GM23338 (cell line): ENCODE measurements around the gene TRAF3IP1.

Source experiments
- CREB1 ChIP-seq: fragments of 250-450 bp; sonication (Bioruptor Pico); IDR thresholded peaks from 2 replicates; pipeline ENCODE4 v1.5.0; 2020; ENCODE audit warnings: low read depth, mild to moderate bottlenecking, moderate library complexity
- CTCF ChIP-seq, 2 experiments: fragments of 200-600 bp in 1 of 2; sonication (generic) in 1 of 2; conservative IDR thresholded peaks; 2 replicates each; pipeline versions ENCODE4 v1.5.1 to v1.6.1; 2016 to 2017; ENCODE audit warnings: antibody characterized with exemption in 2 of 2, low read depth in 2 of 2, mild to moderate bottlenecking in 2 of 2, moderate library complexity in 1 of 2
- ETS1 ChIP-seq: IDR thresholded peaks from 2 replicates; pipeline ENCODE4 v1.6.1; 2016; ENCODE audit warnings: antibody characterized with exemption
- EZH2 ChIP-seq: fragments of 200-600 bp; sonication (generic); IDR thresholded peaks from one replicate; pipeline ENCODE4 v1.8.0; 2017; ENCODE audit warnings: antibody characterized with exemption, mild to moderate bottlenecking, low read depth; ENCODE audit not compliant: unreplicated experiment
- EZH2phosphoT487 ChIP-seq: fragments of 200-600 bp; sonication (generic); IDR thresholded peaks from one replicate; pipeline ENCODE4 v1.8.1; 2018; ENCODE audit warnings: antibody characterized with exemption; ENCODE audit not compliant: unreplicated experiment
- JUNB ChIP-seq: IDR thresholded peaks from one replicate; pipeline ENCODE4 v1.6.1; 2016; ENCODE audit warnings: antibody characterized with exemption; ENCODE audit not compliant: unreplicated experiment
- NANOG ChIP-seq: IDR thresholded peaks from 2 replicates; pipeline ENCODE4 v1.6.1; 2016; ENCODE audit warnings: antibody characterized with exemption, borderline replicate concordance
- POLR2AphosphoS5 ChIP-seq: IDR thresholded peaks from 2 replicates; pipeline ENCODE4 v1.6.1; 2016; ENCODE audit warnings: antibody characterized with exemption, low read depth
- REST ChIP-seq: IDR thresholded peaks from one replicate; pipeline ENCODE4 v1.6.1; 2018; ENCODE audit warnings: antibody characterized with exemption; ENCODE audit not compliant: unreplicated experiment
- STAT1 ChIP-seq: IDR thresholded peaks from one replicate; pipeline ENCODE4 v1.6.1; 2016; ENCODE audit warnings: antibody characterized with exemption; ENCODE audit not compliant: unreplicated experiment
- ZNF114 ChIP-seq: fragments of 250-450 bp; sonication (Bioruptor Pico); IDR thresholded peaks from 2 replicates; pipeline ENCODE4 v1.5.0; 2020; ENCODE audit warnings: mild to moderate bottlenecking, moderate library complexity
- ZNF331 ChIP-seq: fragments of 250-450 bp; sonication (Bioruptor Pico); IDR thresholded peaks from 2 replicates; pipeline ENCODE4 v1.5.0; 2020; ENCODE audit warnings: low read depth, mild to moderate bottlenecking, moderate library complexity
- ZNF462 ChIP-seq: fragments of 250-450 bp; sonication (Bioruptor Pico); IDR thresholded peaks from 2 replicates; pipeline ENCODE4 v1.5.0; 2020; ENCODE audit warnings: mild to moderate bottlenecking, moderate library complexity

GRCh38 chr2:238445409-238446190, 125.3 kb downstream of the TRAF3IP1 start:
- TF ChIP-seq EZH2 = no peak
- TF ChIP-seq CTCF (conservative IDR thresholded peaks at IDR 0.05; ENCODE audit: low read depth in 2 of 2) = no peak
- no peak for TF ChIP-seq EZH2phosphoT487
- TF ChIP-seq REST = no peak
- no peak for TF ChIP-seq CREB1 (CRISPR knock-in tag)
- TF ChIP-seq NANOG = no peak
- TF ChIP-seq JUNB = no peak
- no peak for TF ChIP-seq POLR2AphosphoS5
- no peak for TF ChIP-seq ZNF331
- TF ChIP-seq ETS1 = no peak
- no peak for TF ChIP-seq ZNF462 (CRISPR knock-in tag)
- TF ChIP-seq ZNF114 = no peak
- no peak for TF ChIP-seq STAT1
